T-helper 2 cell (primary cell): ENCODE data around the gene ZBTB38.
A peak's percentile ranks its signal among the peaks of the same experiment; 100 is the strongest.

Experiments
- DNase-seq, 5 experiments: peaks; one replicate each; pipeline versions ENCODE4 v3.0.0 to v3.0.0-alpha.2; 2012 to 2022

ZBTB38 gene

GRCh38 chr3:141368925-141369794 is 856 bp downstream of the ZBTB38 start:
- no peak for DNase-seq

- peak in 4 of 5 experiments; percentile 12 to 92 (median 58) for DNase-seq
These were observed 1.8 kb downstream of the ZBTB38 start for GRCh38 chr3:141370065-141370533.

- DNase-seq: no peak
These were observed 3.6 kb downstream of the ZBTB38 start for GRCh38 chr3:141371882-141372281.

- DNase-seq: no peak
These were observed 4.4 kb downstream of the ZBTB38 start for GRCh38 chr3:141372656-141373055.

- DNase-seq: no peak
These were observed 4.9 kb downstream of the ZBTB38 start for GRCh38 chr3:141373232-141373631.

GRCh38 chr3:141373768-141374526 is 5.6 kb downstream of the ZBTB38 start:
- DNase-seq: no peak

- no peak for DNase-seq
These were observed 7.3 kb downstream of the ZBTB38 start for GRCh38 chr3:141375381-141376301.

GRCh38 chr3:141377377-141377776 is 9.1 kb downstream of the ZBTB38 start:
- DNase-seq: no peak

- no peak for DNase-seq
These were observed 10.3 kb downstream of the ZBTB38 start for GRCh38 chr3:141378556-141378955.

GRCh38 chr3:141379250-141379966 is 11.1 kb downstream of the ZBTB38 start:
- peak in 2 of 5 experiments; percentile 27 to 80 for DNase-seq

GRCh38 chr3:141380279-141380678 is 12.0 kb downstream of the ZBTB38 start:
- DNase-seq: no peak

GRCh38 chr3:141380987-141381386 is 12.7 kb downstream of the ZBTB38 start:
- DNase-seq: no peak

- DNase-seq: no peak
These were observed 14.3 kb downstream of the ZBTB38 start for GRCh38 chr3:141382571-141382970.

GRCh38 chr3:141383555-141384129 is 15.3 kb downstream of the ZBTB38 start:
- no peak for DNase-seq

GRCh38 chr3:141384157-141384556 is 15.9 kb downstream of the ZBTB38 start:
- DNase-seq: no peak

GRCh38 chr3:141384575-141384974 is 16.3 kb downstream of the ZBTB38 start:
- DNase-seq: no peak

- DNase-seq: no peak
These were observed 17.3 kb downstream of the ZBTB38 start for GRCh38 chr3:141385406-141386125.

- no peak for DNase-seq
These were observed 17.8 kb downstream of the ZBTB38 start for GRCh38 chr3:141386126-141386488.

- peak in 1 of 5 experiments; percentile 49 for DNase-seq
These were observed 18.4 kb downstream of the ZBTB38 start for GRCh38 chr3:141386611-141387111.

- DNase-seq: no peak
These were observed 19.2 kb downstream of the ZBTB38 start for GRCh38 chr3:141387516-141387915.

- no peak for DNase-seq
These were observed 20.1 kb downstream of the ZBTB38 start for GRCh38 chr3:141388395-141388794.
